Measurements from ENCODE around the gene RAB43.
"Not testable (repeated sequence)": the region's sequence is repeated elsewhere in the genome, so short reads cannot be mapped to it uniquely, and the experiment has no call there.

DNA sequence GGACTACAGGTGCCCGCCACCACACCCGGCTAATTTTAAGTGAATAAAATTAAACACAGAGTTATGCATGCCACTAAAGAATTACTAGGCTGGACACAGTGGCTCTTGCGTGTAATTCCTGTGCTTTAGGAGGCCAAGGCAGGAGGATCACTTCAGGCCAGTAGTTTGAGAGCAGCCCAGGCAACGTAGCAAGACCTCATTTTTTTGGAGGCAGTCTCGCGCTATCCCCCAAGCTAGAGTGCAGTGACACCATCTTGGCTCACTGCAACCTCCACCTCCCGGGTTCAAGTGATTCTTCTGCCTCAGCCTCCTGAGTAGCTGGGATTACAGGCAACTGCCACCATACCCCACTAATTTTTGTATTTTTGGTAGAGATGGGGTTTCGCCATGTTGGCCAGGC is 44.0 kb upstream of the RAB43 start:
- TF ChIP-seq SUZ12 (IDR thresholded peaks at IDR 0.05); SP1 (IDR thresholded peaks at IDR 0.05); ELF4 (IDR thresholded peaks at IDR 0.05); TARDBP (IDR thresholded peaks at IDR 0.05); FOXK2 (IDR thresholded peaks at IDR 0.05); HDGF (IDR thresholded peaks at IDR 0.05; ENCODE audit: borderline replicate concordance); FOXA1 (IDR thresholded peaks at IDR 0.05); BHLHE40 (IDR thresholded peaks at IDR 0.05; ENCODE audit: borderline replicate concordance): not testable (repeated sequence)

All from HEK293T (cell line).